Ammon's horn (tissue), 1 donor: ENCODE data around the gene SORBS1.
A peak's percentile ranks its signal among the peaks of the same experiment; 100 is the strongest.

Experiments
- DNase-seq: peaks from one replicate; pipeline ENCODE4 v3.0.0-alpha.2; 2016; ENCODE audit warnings: low spot score

Gene SORBS1

GRCh38 chr10:95513941-95514392 is 47.2 kb downstream of the SORBS1 start:
- DNase-seq = peak; percentile 85

- no peak for DNase-seq
These were observed 48.1 kb downstream of the SORBS1 start for GRCh38 chr10:95513008-95513589.

- DNase-seq = no peak
These were observed 49.9 kb downstream of the SORBS1 start for GRCh38 chr10:95511314-95511713.

GRCh38 chr10:95509251-95509650 is 51.9 kb downstream of the SORBS1 start:
- no peak for DNase-seq

- no peak for DNase-seq
These were observed 52.4 kb downstream of the SORBS1 start for GRCh38 chr10:95508730-95509129.

GRCh38 chr10:95506056-95506737 is 55.0 kb downstream of the SORBS1 start:
- no peak for DNase-seq

- DNase-seq = peak; percentile 52
These were observed 55.5 kb downstream of the SORBS1 start for GRCh38 chr10:95505641-95506040.

- DNase-seq = no peak
These were observed 56.0 kb downstream of the SORBS1 start for GRCh38 chr10:95505084-95505610.

- DNase-seq = no peak
These were observed 56.9 kb downstream of the SORBS1 start for GRCh38 chr10:95504246-95504691.

GRCh38 chr10:95503526-95503925 is 57.6 kb downstream of the SORBS1 start:
- no peak for DNase-seq

- DNase-seq = no peak
These were observed 58.2 kb downstream of the SORBS1 start for GRCh38 chr10:95503001-95503400.

GRCh38 chr10:95502377-95502776 is 58.8 kb downstream of the SORBS1 start:
- no peak for DNase-seq

- no peak for DNase-seq
These were observed 59.7 kb downstream of the SORBS1 start for GRCh38 chr10:95501203-95502094.

- DNase-seq = no peak
These were observed 60.5 kb downstream of the SORBS1 start for GRCh38 chr10:95500649-95501048.

- DNase-seq = no peak
These were observed 61.1 kb downstream of the SORBS1 start for GRCh38 chr10:95500097-95500496.

- DNase-seq = no peak
These were observed 61.6 kb downstream of the SORBS1 start for GRCh38 chr10:95499482-95499989.

GRCh38 chr10:95496951-95497350 is 64.2 kb downstream of the SORBS1 start:
- no peak for DNase-seq

- DNase-seq = no peak
These were observed 64.8 kb downstream of the SORBS1 start for GRCh38 chr10:95496246-95496911.

- DNase-seq = no peak
These were observed 67.3 kb downstream of the SORBS1 start for GRCh38 chr10:95493862-95494261.

GRCh38 chr10:95487994-95488393 is 73.2 kb downstream of the SORBS1 start:
- DNase-seq = no peak

- no peak for DNase-seq
These were observed 75.9 kb downstream of the SORBS1 start for GRCh38 chr10:95485056-95485844.
